Chondrocyte (in vitro differentiated cells): Measurements from ENCODE around the gene WDR41. TPM values are rescaled to one million over a fixed set of nuclear protein-coding genes. Genes with fewer than 3 reads are reported as not detected.

Experiments used
- DNase-seq: peaks from one replicate; pipeline ENCODE4 v3.0.0; 2021; ENCODE audit warnings: mixed read lengths, low spot score
- H3K27ac Mint-ChIP-seq: one replicate; pipeline ENCODE4 v1.8.0; 2021; ENCODE audit warnings: mild to moderate bottlenecking, moderate library complexity, mixed read lengths; ENCODE audit not compliant: unreplicated experiment
- H3K27me3 Mint-ChIP-seq: 2 replicates; pipeline ENCODE4 v1.8.0; 2021; ENCODE audit warnings: low read depth, mixed read lengths
- H3K36me3 Mint-ChIP-seq: 2 replicates; pipeline ENCODE4 v1.8.0; 2021; ENCODE audit warnings: low read depth, mixed read lengths
- H3K4me1 Mint-ChIP-seq: 2 replicates; pipeline ENCODE4 v1.8.0; 2021; ENCODE audit warnings: low read depth, mild to moderate bottlenecking, mixed read lengths
- H3K4me3 Mint-ChIP-seq: one replicate; pipeline ENCODE4 v1.8.0; 2021; ENCODE audit warnings: mild to moderate bottlenecking, moderate library complexity, mixed read lengths; ENCODE audit not compliant: unreplicated experiment
- H3K9me3 Mint-ChIP-seq: 2 replicates; pipeline ENCODE4 v1.8.0; 2021; ENCODE audit warnings: low read depth, mixed read lengths
- total RNA-seq: library from RNA; stranded (reverse); gene quantifications from 3 replicates; pipeline ENCODE4 v1.2.1, GENCODE V29; 2021
- TF ChIP-seq, protein P1 (sequence below): fragments of 200-600 bp; sonication (generic); IDR thresholded peaks from 2 replicates; pipeline ENCODE4 v1.5.0; 2021; ENCODE audit warnings: antibody characterized with exemption, mild to moderate bottlenecking, moderate library complexity

Gene WDR41
- total RNA-seq, 1 donor from 2014 or later: 124 TPM

DNA sequence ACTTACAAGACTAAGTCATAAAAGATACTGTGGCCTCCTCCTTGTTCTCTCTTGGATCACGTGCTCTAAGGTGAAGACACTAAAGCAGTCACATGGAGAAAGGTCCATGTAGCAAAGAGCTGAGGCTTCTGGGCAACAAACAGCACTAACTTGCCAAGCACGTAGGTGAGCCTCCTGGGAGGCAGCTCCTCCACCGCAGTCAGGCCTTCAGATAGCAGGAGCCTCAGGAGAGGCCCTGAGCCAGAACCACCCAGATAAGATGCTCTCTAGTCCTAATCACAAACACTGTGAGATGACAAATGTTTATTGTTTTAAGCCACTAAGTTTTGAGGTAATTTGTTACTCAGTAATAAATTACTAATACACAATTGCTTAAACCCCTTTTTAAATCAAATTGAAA lies 38.0 kb downstream of the WDR41 start:
- H3K27me3 Mint-ChIP-seq: no peaks in the 10 kb centered on the region
- peaks cover 25% of the 10 kb centered on the region for H3K36me3 Mint-ChIP-seq
- no peak overlapping the region for H3K27ac Mint-ChIP-seq
- no peaks in the 10 kb centered on the region for H3K9me3 Mint-ChIP-seq
- peaks cover 28% of the 10 kb centered on the region for H3K4me1 Mint-ChIP-seq
- no peak overlapping the region for H3K4me3 Mint-ChIP-seq
- TF ChIP-seq, protein P1, sequence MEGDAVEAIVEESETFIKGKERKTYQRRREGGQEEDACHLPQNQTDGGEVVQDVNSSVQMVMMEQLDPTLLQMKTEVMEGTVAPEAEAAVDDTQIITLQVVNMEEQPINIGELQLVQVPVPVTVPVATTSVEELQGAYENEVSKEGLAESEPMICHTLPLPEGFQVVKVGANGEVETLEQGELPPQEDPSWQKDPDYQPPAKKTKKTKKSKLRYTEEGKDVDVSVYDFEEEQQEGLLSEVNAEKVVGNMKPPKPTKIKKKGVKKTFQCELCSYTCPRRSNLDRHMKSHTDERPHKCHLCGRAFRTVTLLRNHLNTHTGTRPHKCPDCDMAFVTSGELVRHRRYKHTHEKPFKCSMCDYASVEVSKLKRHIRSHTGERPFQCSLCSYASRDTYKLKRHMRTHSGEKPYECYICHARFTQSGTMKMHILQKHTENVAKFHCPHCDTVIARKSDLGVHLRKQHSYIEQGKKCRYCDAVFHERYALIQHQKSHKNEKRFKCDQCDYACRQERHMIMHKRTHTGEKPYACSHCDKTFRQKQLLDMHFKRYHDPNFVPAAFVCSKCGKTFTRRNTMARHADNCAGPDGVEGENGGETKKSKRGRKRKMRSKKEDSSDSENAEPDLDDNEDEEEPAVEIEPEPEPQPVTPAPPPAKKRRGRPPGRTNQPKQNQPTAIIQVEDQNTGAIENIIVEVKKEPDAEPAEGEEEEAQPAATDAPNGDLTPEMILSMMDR: no peak
- no peak for DNase-seq

DNA sequence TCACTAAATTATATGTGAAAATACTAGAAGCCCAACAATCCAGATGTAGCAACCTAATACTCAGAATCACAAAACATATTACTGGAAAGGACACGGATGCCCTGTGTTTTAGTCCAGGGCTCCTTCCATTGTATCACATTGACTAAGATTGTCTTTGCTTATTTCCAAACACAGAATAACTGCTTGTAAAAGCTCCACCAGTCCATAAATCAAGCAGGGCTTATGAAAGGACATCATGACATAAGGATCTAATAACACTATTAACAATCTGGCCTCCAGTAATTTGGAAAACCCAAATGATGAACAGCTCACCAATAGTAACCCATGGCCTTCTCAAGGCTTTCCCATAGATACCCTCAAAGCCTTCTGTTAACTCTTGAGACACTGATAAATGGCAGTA lies 39.8 kb downstream of the WDR41 start:
- no peaks in the 10 kb centered on the region for H3K27me3 Mint-ChIP-seq
- peaks cover 34% of the 10 kb centered on the region for H3K36me3 Mint-ChIP-seq

DNA sequence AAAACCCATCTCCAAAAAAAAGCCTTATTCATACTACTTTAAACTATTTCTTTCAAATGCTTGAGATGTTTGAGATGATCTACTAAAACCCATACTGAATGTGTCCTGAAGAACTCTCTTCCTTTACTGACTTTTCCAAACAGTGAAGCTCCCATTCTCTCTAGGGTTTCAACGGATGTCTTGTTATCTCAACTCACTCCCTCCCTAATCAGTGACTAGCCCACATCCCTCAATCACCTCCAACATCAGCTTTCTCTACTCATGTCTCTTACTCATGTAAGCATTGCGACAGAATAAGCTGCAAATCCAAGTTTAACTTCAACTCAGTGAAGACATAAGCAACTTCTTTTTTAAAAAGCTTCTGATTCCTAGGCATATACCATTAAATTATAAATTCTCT lies 42.1 kb downstream of the WDR41 start:
- Mint-ChIP-seq H3K4me1 (peaks cover 11% of the 10 kb centered on the region), H3K36me3 (peaks cover 43% of the 10 kb centered on the region), H3K4me3 (no peak overlapping the region), H3K27ac (peak overlapping the region; percentile 22), H3K9me3 (peaks cover 9% of the 10 kb centered on the region), H3K27me3 (no peaks in the 10 kb centered on the region)
- DNase-seq: no peak
- TF ChIP-seq, protein P1: no peak

More for the DNA sequence above, 39.8 kb downstream of the WDR41 start:
- no peak overlapping the region for H3K27ac Mint-ChIP-seq
- H3K4me1 Mint-ChIP-seq: peaks cover 12% of the 10 kb centered on the region
- peaks cover 2% of the 10 kb centered on the region for H3K9me3 Mint-ChIP-seq
- TF ChIP-seq, protein P1: no peak
- H3K4me3 Mint-ChIP-seq: no peak overlapping the region
- DNase-seq: no peak

DNA sequence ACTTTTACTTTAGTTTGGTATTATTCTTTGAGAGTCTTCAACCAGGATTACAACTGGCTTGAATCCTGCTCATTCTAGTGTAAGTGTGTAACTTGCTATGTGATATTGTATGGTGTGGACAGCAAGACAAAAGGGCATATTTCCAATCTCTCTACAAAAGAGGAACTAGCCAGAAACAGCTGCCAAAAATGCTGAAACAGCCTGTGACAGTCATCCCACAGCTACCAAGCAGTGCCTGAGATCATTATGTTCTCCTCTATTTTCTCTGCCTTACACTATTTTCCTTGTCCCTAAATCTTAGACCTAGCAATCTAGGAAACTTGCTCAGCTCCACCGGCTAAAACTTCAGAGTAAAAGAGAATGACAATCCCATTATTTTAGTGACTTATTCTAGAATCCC lies 42.8 kb downstream of the WDR41 start:
- no peaks in the 10 kb centered on the region for H3K27me3 Mint-ChIP-seq
- no peak overlapping the region for H3K27ac Mint-ChIP-seq
- no peak for DNase-seq
- H3K36me3 Mint-ChIP-seq: peaks cover 43% of the 10 kb centered on the region
- peaks cover 9% of the 10 kb centered on the region for H3K9me3 Mint-ChIP-seq
- TF ChIP-seq, protein P1: no peak
- H3K4me3 Mint-ChIP-seq: no peak overlapping the region
- H3K4me1 Mint-ChIP-seq: peaks cover 13% of the 10 kb centered on the region

GRCh38 chr5:77448831-77449230 lies 43.3 kb downstream of the WDR41 start:
- TF ChIP-seq, protein P1: no peak
- no peak overlapping the region for H3K4me3 Mint-ChIP-seq
- peaks cover 15% of the 10 kb centered on the region for H3K4me1 Mint-ChIP-seq
- no peak for DNase-seq
- H3K27me3 Mint-ChIP-seq: no peaks in the 10 kb centered on the region
- H3K36me3 Mint-ChIP-seq: peaks cover 42% of the 10 kb centered on the region
- peaks cover 9% of the 10 kb centered on the region for H3K9me3 Mint-ChIP-seq
- no peak overlapping the region for H3K27ac Mint-ChIP-seq
